GM10266 (cell line): ENCODE data around the gene EFCAB9.

Experiments used
- DNase-seq: peaks from one replicate; pipeline ENCODE4 v3.0.0; 2012; ENCODE audit errors: extremely low spot score
- TF ChIP-seq, protein P1 (sequence below): IDR thresholded peaks from 2 replicates; pipeline ENCODE4 v1.5.1; 2012; ENCODE audit warnings: mild to moderate bottlenecking, low read depth; ENCODE audit not compliant: control insufficient read depth, insufficient read depth; ENCODE audit errors: missing control alignments

EFCAB9 gene

DNA sequence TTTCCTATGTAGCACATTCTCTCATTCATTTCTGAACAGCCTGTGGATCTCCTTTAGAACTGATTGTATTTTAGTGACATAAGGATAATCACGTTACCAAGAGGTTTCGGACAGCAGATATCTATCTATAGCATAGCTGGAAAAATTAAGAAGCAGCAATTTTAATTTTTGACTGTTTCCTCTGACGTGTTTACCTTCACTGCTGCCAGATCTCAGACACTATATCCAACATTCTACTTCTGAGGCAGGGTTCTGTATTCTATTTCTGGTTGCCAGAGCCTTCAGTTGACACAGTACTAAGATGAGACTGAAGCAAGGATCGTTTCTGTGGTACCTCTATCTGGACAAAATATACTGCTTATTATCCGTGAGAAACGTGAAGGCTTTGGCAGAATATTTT, at the start of gene EFCAB9:
Gene EFCAB9, plus strand, starts transcription at position 301 of the 400 bp plus-strand sequence. Its CDS starts 1 bp downstream, at position 302.
- TF ChIP-seq, protein P1, sequence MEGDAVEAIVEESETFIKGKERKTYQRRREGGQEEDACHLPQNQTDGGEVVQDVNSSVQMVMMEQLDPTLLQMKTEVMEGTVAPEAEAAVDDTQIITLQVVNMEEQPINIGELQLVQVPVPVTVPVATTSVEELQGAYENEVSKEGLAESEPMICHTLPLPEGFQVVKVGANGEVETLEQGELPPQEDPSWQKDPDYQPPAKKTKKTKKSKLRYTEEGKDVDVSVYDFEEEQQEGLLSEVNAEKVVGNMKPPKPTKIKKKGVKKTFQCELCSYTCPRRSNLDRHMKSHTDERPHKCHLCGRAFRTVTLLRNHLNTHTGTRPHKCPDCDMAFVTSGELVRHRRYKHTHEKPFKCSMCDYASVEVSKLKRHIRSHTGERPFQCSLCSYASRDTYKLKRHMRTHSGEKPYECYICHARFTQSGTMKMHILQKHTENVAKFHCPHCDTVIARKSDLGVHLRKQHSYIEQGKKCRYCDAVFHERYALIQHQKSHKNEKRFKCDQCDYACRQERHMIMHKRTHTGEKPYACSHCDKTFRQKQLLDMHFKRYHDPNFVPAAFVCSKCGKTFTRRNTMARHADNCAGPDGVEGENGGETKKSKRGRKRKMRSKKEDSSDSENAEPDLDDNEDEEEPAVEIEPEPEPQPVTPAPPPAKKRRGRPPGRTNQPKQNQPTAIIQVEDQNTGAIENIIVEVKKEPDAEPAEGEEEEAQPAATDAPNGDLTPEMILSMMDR, result no peak
- DNase-seq, result no peak

DNA sequence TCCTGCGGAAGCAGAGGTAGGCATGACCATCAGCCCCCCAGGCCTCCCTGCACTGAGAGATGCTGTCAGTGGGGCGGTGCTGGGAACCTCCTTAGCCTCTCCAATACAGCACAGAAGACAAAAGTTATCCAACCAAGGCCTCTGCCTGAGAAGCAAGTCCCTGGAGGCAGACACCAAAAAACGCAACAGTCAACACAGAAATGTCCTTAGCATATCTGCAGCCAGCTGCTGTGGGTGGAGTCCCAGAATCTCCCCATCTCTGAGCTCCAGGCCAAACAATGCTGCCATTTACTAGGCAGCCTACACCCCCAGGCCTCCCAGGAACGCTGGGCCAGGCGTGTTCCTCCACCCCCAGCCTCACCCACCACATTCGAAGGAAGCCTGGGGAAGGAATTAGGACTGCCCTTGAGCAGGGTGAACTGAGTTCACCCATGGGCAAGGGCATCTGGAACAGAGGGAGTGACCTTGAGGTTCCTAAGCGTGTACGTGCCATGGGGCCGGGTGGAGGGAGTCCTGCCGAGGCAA, 49.6 kb upstream of the EFCAB9 start:
- TF ChIP-seq, protein P1, result no peak
- peak; percentile 43 for DNase-seq

DNA sequence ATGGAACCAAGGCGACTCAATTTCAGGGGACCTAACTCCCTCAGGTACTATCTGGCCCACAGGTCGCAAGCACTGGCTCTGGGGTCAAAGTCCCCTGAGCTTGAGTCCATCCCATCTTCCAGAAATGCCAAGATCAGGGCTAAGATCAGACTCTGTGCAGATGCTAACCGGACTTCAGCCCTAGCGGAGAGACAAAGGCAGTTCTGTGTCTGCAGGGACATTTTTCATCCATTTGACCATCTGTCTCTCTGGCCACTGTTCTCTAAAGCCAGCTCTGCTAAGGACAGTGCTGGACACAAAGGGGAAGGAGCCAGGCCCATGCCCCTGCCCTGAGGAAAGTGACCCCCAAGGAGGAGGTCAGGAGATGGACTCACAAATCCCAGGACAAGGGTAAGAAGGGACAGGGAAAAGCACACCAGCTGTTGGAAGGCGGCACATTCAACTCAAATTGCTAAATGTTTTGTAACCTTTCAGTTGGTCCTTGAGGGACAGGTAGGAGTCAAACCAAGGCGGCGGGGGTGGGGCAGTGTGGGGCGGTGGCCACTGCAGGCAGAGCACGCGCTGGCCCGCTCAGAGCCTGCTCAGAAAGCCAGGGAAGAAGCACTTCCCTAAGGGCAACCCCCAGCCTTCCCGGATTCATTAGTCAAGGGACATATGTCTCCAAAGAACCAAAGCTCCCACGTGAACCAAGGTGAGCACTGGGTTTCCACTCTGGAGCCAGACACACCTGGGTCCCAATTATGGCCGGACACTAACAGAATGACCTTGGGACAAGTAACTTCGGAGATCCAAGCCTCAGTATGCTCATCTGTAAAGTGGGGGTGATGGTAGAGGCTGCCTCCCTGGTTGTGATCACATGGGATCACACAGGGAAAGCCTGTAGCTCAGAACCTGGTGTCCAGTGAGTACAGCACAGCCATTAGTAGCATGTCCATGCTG, 48.8 kb upstream of the EFCAB9 start:
- TF ChIP-seq, protein P1, result no peak
- DNase-seq, result no peak

DNA sequence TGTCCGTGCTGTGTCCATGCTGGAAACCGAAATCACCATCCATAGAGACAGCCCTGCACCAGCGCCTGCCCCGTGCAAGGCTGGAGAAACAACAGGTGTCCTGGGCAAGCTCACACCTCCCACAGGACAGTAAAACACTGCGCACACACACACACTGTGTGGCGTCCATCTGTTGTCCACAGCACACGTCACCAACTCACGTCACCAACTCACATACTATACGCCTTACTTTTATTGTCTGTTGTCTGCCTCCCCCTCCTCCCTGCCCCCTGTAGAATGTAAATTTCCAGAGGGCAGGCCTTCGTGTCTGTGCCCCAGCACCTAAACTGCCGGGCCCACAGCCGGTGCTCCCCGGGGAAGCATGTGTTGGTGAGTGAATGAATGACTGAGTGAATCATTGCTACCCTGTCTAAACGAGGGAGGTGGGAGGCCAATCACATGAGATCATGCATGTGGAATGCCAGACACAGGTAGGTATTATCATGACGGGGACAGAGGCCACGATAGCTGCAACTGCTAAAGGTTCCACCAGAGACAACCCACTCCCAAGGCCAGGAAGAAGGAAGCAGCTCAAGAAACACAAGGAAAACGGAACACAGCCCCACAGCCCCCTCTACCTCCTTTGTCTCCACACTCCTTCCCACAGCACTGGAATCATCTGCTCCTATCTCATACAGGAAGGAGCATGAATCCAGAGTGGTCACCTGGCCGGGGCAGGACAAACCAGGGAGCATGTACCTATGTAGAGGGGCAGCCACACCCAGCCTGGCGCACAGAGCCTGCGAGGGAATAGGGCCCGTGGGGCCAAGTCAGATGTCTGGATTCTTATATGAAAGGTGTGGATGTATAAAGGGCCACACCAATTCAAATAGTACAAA, 47.9 kb upstream of the EFCAB9 start:
- DNase-seq, result no peak
- TF ChIP-seq, protein P1, result no peak

DNA sequence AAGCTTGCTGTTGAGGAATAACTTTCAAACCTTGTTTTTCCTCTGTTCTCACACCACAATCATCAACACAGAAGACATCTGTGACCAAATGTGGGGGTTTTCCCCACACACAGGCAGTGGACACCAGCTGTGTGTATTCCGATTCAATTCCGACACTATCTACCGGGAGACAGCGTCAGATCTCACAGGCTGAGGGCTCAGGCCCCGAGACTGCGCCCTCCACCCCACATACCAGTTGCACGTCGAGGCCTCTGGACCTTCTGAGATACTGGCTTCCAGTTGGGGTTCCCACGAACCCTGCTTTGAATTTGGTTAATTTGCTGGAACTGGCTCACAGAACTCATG, 47.3 kb upstream of the EFCAB9 start:
- no peak for DNase-seq
- TF ChIP-seq, protein P1, result no peak

DNA sequence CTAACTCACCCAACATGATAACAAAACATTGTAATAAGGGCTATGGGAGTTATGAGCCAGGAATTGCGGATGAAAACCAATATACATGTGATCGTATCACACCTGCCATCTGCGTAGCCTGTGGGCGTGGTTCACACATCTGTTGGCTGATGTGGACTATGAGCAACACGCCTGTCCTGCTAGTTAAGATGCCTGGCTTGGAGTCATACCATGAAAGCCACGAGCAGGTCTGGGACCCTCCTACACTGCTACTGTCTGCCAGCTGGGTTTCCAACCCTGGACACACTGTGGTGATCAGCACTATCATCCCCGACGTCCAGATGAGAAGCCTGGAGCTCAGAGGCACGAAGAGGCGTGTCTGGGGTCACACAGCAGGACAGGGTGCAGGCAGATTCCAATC, 46.1 kb upstream of the EFCAB9 start:
- no peak for DNase-seq
- TF ChIP-seq, protein P1, result no peak
